Vagina (tissue), 2 donors: ENCODE measurements around the gene VMO1. TPM values are rescaled to one million over a fixed set of nuclear protein-coding genes. Genes with fewer than 3 reads are reported as not detected.

Source experiments
- DNase-seq, 2 donors: peaks; one replicate each; pipeline ENCODE4 v3.0.0-alpha.2; 2017; ENCODE audit errors: extremely low spot score in 2 of 2
- H3K27ac ChIP-seq: fragments of 200-600 bp; sonication (generic); one replicate; pipeline ENCODE4 v1.5.1; 2019
- H3K27me3 ChIP-seq: fragments of 200-600 bp; sonication (generic); one replicate; pipeline ENCODE4 v1.5.1; 2019
- H3K36me3 ChIP-seq, 2 donors: fragments of 200-600 bp; sonication (generic); one replicate each; pipeline ENCODE4 v1.5.1; 2017 to 2019
- H3K4me1 ChIP-seq: fragments of 200-600 bp; sonication (generic); one replicate; pipeline ENCODE4 v1.5.1; 2019
- H3K4me3 ChIP-seq, 2 donors: fragments of 200-600 bp; sonication (generic); 1 replicate in 1 of 2; 2 replicates in 1 of 2; pipeline ENCODE4 v1.5.1; 2016 to 2019
- H3K9me3 ChIP-seq: fragments of 200-600 bp; sonication (generic); one replicate; pipeline ENCODE4 v1.5.1; 2019
- CTCF ChIP-seq, 3 experiments: fragments of 450-650 bp in 2 of 3; fragments of 200-600 bp in 1 of 3; sonication (generic) in 1 of 3; IDR thresholded peaks; one replicate each; pipeline ENCODE4 v1.5.1; 2017 to 2019; ENCODE audit warnings: antibody characterized with exemption in 3 of 3, mild to moderate bottlenecking in 2 of 3, moderate library complexity in 2 of 3
- POLR2A ChIP-seq, 2 donors: fragments of 450-650 bp; IDR thresholded peaks; one replicate each; pipeline ENCODE4 v1.6.1; 2017; ENCODE audit warnings: antibody characterized with exemption in 2 of 2, mild to moderate bottlenecking in 2 of 2, moderate library complexity in 2 of 2
- POLR2AphosphoS5 ChIP-seq, 2 donors: sonication (generic); formaldehyde crosslinking; IDR thresholded peaks; one replicate each; pipeline ENCODE4 v1.9.0; 2017; ENCODE audit warnings: antibody characterized with exemption in 2 of 2, mild to moderate bottlenecking in 2 of 2, low read depth in 1 of 2; ENCODE audit not compliant: insufficient read depth in 1 of 2
- intact Hi-C: fragments of 100-400 bp; cut with DNase I; formaldehyde crosslinking; loops from one replicate; pipeline ENCODE4 v1.15.1; 2023
- total RNA-seq: library from RNA; depleted of rRNA; stranded (reverse); fragments of >200 nt; gene quantifications from one replicate; pipeline ENCODE4 v1.2.3, GENCODE V29; 2016

VMO1 gene
- total RNA-seq, 1 donor from 2014 or later = 12.5 TPM

DNA sequence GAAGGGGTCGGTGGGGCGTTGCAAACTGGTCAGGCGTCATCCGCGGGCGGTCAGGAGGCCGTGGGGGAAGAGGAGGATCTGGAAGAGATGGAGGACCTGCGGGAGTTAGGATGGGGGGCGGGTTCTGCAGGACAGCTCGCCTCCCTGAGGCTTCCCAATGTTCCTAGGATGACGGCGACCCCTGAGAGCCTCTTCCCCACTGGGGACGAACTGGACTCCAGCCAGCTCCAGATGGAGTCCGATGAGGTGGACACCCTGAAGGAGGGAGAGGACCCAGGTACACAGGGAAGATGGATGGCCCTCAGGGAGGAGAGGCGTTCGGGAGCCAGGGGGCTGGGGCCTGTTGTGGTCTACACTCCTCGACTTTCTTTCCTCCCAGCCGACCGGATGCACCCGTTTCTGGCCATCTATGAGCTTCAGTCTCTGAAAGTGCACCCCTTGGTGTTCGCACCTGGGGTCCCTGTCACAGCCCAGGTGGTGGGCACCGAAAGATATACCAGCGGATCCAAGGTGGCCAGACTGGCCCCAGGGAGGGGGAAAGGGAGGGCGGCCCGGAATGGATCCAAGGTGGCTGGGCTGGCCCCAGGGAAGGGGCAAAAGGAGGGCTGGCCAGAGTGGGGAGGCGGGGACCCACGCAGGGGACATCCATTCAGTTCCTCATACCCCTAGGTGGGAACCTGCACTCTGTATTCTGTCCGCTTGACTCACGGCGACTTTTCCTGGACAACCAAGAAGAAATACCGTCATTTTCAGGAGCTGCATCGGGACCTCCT is 21.6 kb upstream of the VMO1 start:
- no peaks in the 10 kb centered on the region for H3K27me3 ChIP-seq
- intact Hi-C loops = no loop called here
- peaks cover 24% of the 10 kb centered on the region for H3K4me1 ChIP-seq

DNA sequence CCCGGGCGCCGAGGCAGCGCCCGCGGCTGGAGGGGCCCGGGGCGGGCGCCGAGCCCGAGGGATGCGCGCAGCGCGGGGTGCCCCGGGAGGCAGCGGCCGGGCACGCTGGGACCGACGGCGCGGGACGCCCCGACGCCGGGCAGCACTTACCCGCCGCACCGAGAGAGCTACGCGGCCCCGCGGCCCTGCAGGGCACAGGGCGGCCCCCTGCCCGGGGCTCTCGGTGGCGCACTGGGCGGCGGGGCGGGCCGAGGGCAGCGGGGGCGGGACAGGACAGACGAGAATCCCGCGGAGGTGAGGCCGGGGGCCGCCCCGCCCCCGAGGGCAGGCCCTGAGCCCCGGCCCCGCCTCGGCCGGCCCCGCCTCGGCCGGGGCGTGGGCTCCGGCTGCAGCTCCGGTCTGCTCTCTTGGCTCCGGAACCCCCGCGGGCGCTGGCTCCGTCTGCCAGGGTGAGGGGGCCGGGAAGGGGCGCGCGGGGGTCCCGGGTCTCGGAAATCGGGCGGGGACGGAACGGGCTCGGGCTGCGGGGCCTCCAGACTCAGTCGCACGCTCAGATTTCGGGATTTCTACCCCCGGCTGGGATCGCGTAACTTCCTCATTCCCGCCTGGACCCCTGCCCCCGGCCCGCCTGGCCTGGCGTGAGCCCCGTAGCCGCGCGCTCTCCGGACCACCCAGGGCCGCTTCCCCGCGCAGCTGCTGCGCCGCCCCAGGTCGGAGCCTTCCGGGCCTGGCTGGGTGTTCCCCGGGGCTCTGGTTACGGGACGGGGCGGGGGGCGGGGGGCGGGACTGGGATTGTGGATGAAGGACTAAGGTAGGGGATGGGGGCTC is 20.8 kb upstream of the VMO1 start, which contains the start of gene PLD2:
Gene PLD2 (plus strand): TSS at position 376 of the 828 bp plus-strand sequence. CDS start 621 bp downstream, outside the sequence.
- intact Hi-C loops = no loop called here
- Histone ChIP-seq H3K4me1 (peaks cover 24% of the 10 kb centered on the region), H3K36me3 (no peaks in the 10 kb centered on the region), H3K4me3 (peak within 1 kb of the TSS; percentile 95 to 96), H3K9me3 (no peaks in the 10 kb centered on the region), H3K27me3 (no peaks in the 10 kb centered on the region), H3K27ac (peak within 1 kb of the TSS; percentile 85)
- no peak for DNase-seq
- TF ChIP-seq POLR2A (IDR thresholded peaks at IDR 0.05) = peak in 1 of 2 donors; percentile 41
- TF ChIP-seq CTCF (IDR thresholded peaks at IDR 0.05) = no peak
- peak in 1 of 2 donors; percentile 46 for TF ChIP-seq POLR2AphosphoS5 (IDR thresholded peaks at IDR 0.05; ENCODE audit: insufficient read depth in 1 of 2, low read depth in 1 of 2)

More for the DNA sequence above, 21.6 kb upstream of the VMO1 start:
- TF ChIP-seq CTCF (IDR thresholded peaks at IDR 0.05) = no peak
- TF ChIP-seq POLR2A (IDR thresholded peaks at IDR 0.05) = no peak
- TF ChIP-seq POLR2AphosphoS5 (IDR thresholded peaks at IDR 0.05; ENCODE audit: insufficient read depth in 1 of 2, low read depth in 1 of 2) = no peak
- no peak for DNase-seq
- Histone ChIP-seq H3K9me3 (no peaks in the 10 kb centered on the region), H3K27ac (peak overlapping the region; percentile 85), H3K36me3 (no peaks in the 10 kb centered on the region), H3K4me3 (peak overlapping the region; percentile 95 to 96)

DNA sequence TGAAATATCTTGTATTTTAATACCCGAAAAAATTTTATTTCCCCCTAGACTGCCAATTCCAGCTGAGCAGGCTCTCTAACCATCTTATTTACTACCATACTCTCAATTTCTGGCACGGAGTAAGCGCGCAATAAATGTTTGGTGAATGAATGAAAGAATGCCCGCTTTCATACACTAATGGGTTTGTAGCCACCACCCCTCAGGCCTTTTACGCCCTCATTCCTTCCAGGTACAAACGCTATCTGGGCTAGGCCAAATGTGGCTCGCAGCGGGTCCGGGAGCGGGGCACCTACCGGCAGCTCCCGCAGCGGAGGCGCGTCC is 20.3 kb upstream of the VMO1 start:
- peaks cover 24% of the 10 kb centered on the region for H3K4me1 ChIP-seq
- H3K4me3 ChIP-seq = peak overlapping the region; percentile 95 to 96
- no peaks in the 10 kb centered on the region for H3K27me3 ChIP-seq
- no peaks in the 10 kb centered on the region for H3K9me3 ChIP-seq
- intact Hi-C loops = no loop called here
- no peak for DNase-seq
- H3K36me3 ChIP-seq = no peaks in the 10 kb centered on the region
- no peak for TF ChIP-seq POLR2AphosphoS5 (IDR thresholded peaks at IDR 0.05; ENCODE audit: insufficient read depth in 1 of 2, low read depth in 1 of 2)
- no peak for TF ChIP-seq POLR2A (IDR thresholded peaks at IDR 0.05)
- TF ChIP-seq CTCF (IDR thresholded peaks at IDR 0.05) = no peak
- H3K27ac ChIP-seq = peak overlapping the region; percentile 42

GRCh38 chr17:4802228-4802627 is 16.1 kb upstream of the VMO1 start, which contains the start of gene C17orf114:
Gene C17orf114 (minus strand): TSS chr17:4802328.
- no peaks in the 10 kb centered on the region for H3K27me3 ChIP-seq
- intact Hi-C loops = no loop called here
- H3K4me3 ChIP-seq = no peak within 1 kb of the TSS
- no peaks in the 10 kb centered on the region for H3K9me3 ChIP-seq
- H3K27ac ChIP-seq = no peak within 1 kb of the TSS
- DNase-seq = no peak
- H3K36me3 ChIP-seq = peaks cover 0 to 23% of the 10 kb centered on the region in 2 donors
- H3K4me1 ChIP-seq = peaks cover 8% of the 10 kb centered on the region
- no peak for TF ChIP-seq POLR2AphosphoS5 (IDR thresholded peaks at IDR 0.05; ENCODE audit: insufficient read depth in 1 of 2, low read depth in 1 of 2)
- no peak for TF ChIP-seq POLR2A (IDR thresholded peaks at IDR 0.05)
- no peak for TF ChIP-seq CTCF (IDR thresholded peaks at IDR 0.05)
